ENCODE results near the gene LRRC43.
"Not testable (repeated sequence)": the region's sequence is repeated elsewhere in the genome, so short reads cannot be mapped to it uniquely, and the experiment has no call there.

The LRRC43 gene

GRCh38 chr12:122158700-122159285, 24.1 kb upstream of the LRRC43 start:
- DNase-seq (ENCODE audit: low read depth) = no peak

- DNase-seq (ENCODE audit: low read depth) = no peak
Measured at GRCh38 chr12:122159882-122160281, 23.0 kb upstream of the LRRC43 start.

GRCh38 chr12:122160761-122161160, 22.2 kb upstream of the LRRC43 start:
- DNase-seq (ENCODE audit: low read depth) = no peak

GRCh38 chr12:122161682-122162081, 21.2 kb upstream of the LRRC43 start:
- no peak for DNase-seq (ENCODE audit: low read depth)

- no peak for DNase-seq (ENCODE audit: low read depth)
Measured at GRCh38 chr12:122162976-122163375, 19.9 kb upstream of the LRRC43 start.

GRCh38 chr12:122166422-122167349, 16.2 kb upstream of the LRRC43 start:
- peak; percentile 21 for DNase-seq (ENCODE audit: low read depth)

GRCh38 chr12:122167356-122167925, 15.5 kb upstream of the LRRC43 start:
- no peak for DNase-seq (ENCODE audit: low read depth)

GRCh38 chr12:122168492-122168891, 14.4 kb upstream of the LRRC43 start:
- no peak for DNase-seq (ENCODE audit: low read depth)

GRCh38 chr12:122171399-122171798, 11.5 kb upstream of the LRRC43 start:
- DNase-seq (ENCODE audit: low read depth) = no peak

GRCh38 chr12:122172262-122172939, 10.5 kb upstream of the LRRC43 start:
- DNase-seq (ENCODE audit: low read depth) = no peak

- DNase-seq (ENCODE audit: low read depth) = no peak
Measured at GRCh38 chr12:122174155-122174845, 8.6 kb upstream of the LRRC43 start, which contains the start of gene IL31. Gene IL31 (minus strand): TSS chr12:122174221. CDS start chr12:122174172, 49 bp downstream.

GRCh38 chr12:122176473-122176872, 6.5 kb upstream of the LRRC43 start:
- not testable (repeated sequence) for DNase-seq (ENCODE audit: low read depth)

GRCh38 chr12:122183588-122183940, 641 bp downstream of the LRRC43 start:
- DNase-seq (ENCODE audit: low read depth) = no peak

- no peak for DNase-seq (ENCODE audit: low read depth)
Measured at GRCh38 chr12:122184517-122184916, 1.6 kb downstream of the LRRC43 start.

- no peak for DNase-seq (ENCODE audit: low read depth)
Measured at GRCh38 chr12:122185079-122185478, 2.2 kb downstream of the LRRC43 start.

GRCh38 chr12:122185494-122186082, 2.7 kb downstream of the LRRC43 start:
- no peak for DNase-seq (ENCODE audit: low read depth)

- no peak for DNase-seq (ENCODE audit: low read depth)
Measured at GRCh38 chr12:122187466-122187865, 4.5 kb downstream of the LRRC43 start.

- DNase-seq (ENCODE audit: low read depth) = no peak
Measured at GRCh38 chr12:122189626-122190475, 6.9 kb downstream of the LRRC43 start.

GRCh38 chr12:122190842-122191668, 8.1 kb downstream of the LRRC43 start:
- DNase-seq (ENCODE audit: low read depth) = peak; percentile 63

- DNase-seq (ENCODE audit: low read depth) = no peak
Measured at GRCh38 chr12:122192441-122192840, 9.5 kb downstream of the LRRC43 start.

All from activated T-cell treated with anti-CD3 and anti-CD28 coated beads for 24 hours (primary cell).